ENCODE results near the gene ANO10.

ANO10 gene

GRCh38 chr3:43409506-43409905 is 212.3 kb downstream of the ANO10 start:
- intact Hi-C loops (cut with DNase I; ENCODE audit: low total_unique reads): no loop called here
- H3K36me3 ChIP-seq: no peaks in the 10 kb centered on the region
- H3K4me1 ChIP-seq: peaks cover 0 to 24% (median 7%) of the 10 kb centered on the region in 4 donors

DNA sequence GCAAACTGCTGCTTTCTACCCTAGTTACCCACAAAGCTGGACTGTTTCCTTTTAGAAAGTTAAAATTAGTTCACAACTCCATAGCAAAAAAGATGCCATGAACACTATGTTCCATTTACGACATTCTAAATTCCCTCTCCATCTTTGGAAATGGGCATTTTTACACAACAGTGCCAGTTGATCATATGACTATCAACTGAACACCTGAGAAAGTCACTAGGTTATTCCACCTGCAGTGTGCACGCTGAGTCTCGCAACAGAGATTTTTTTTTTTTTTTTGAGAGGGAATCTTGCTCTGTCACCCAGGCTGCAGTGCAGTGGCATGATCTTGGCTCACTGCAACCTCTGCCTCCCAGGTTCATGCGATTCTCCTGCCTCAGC is 215.2 kb downstream of the ANO10 start:
- intact Hi-C loops (cut with DNase I; ENCODE audit: low total_unique reads): no loop called here
- H3K27ac ChIP-seq: peak overlapping the region; percentile 60 to 65

More at GRCh38 chr3:43409506-43409905, 212.3 kb downstream of the ANO10 start:
- Histone ChIP-seq H3K27me3 (no peaks in the 10 kb centered on the region), H3K27ac (no peak overlapping the region), H3K9me3 (no peaks in the 10 kb centered on the region), H3K4me3 (no peak overlapping the region)
- no peak for TF ChIP-seq CTCF (IDR thresholded peaks at IDR 0.05)
- no peak for DNase-seq

GRCh38 chr3:43405888-43406642 is 215.7 kb downstream of the ANO10 start:
- Histone ChIP-seq H3K4me3 (no peak overlapping the region), H3K27me3 (no peaks in the 10 kb centered on the region), H3K4me1 (peaks cover 0 to 24% (median 7%) of the 10 kb centered on the region in 4 donors), H3K36me3 (no peaks in the 10 kb centered on the region), H3K27ac (peak overlapping the region; percentile 60 to 65), H3K9me3 (no peaks in the 10 kb centered on the region)
- no peak for TF ChIP-seq CTCF (IDR thresholded peaks at IDR 0.05)
- DNase-seq: peak; percentile 28 to 81
- intact Hi-C loops (cut with DNase I; ENCODE audit: low total_unique reads): no loop called here

More for the DNA sequence above, 215.2 kb downstream of the ANO10 start:
- peaks cover 0 to 24% (median 7%) of the 10 kb centered on the region in 4 donors for H3K4me1 ChIP-seq
- H3K4me3 ChIP-seq: no peak overlapping the region
- no peak for DNase-seq
- H3K27me3 ChIP-seq: no peaks in the 10 kb centered on the region
- H3K9me3 ChIP-seq: no peaks in the 10 kb centered on the region
- no peaks in the 10 kb centered on the region for H3K36me3 ChIP-seq
- no peak for TF ChIP-seq CTCF (IDR thresholded peaks at IDR 0.05)

DNA sequence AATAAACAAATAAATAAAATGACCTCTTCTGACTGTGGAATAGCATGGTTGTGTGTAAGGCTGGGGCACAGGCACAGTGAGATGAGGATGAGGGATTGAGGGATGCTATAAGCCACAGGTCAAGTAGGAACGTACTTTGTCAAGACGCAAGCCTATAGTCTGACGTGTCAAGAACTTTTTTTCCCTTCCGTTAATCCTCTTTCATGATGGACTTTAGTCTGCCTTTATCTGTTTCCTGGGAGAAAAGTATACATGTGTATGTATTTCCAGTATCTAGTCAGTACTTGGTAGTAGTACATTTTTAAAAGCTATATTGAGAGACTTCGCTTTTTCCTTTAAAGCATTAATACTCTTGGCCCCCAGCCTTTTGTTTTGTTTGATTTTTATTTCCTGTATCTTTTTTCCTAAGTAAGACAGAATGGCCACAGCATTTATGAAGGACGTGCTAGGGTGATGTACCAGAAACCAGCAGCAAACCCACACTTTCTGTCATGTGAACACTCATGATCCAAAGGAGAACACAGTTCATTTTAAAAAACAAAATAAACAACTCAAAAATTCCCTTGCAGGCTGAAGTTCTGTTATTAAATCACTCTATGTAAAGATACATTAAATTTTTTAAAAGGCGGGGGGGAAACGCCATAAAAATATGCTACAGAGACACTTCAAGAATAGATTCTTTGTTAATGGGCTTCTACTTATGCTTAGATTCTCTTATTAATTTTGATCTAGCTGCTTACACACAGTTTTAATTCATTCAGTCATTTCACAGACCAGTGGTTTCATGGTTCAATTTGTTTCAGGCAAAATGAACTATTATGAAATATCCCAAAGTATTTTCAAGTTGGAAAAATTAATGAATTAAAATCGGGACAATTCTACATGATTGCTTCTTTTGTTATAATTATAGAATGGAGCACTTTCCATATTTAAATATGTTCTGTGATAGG is 220.8 kb downstream of the ANO10 start:
- peaks cover 0 to 15% (median 0%) of the 10 kb centered on the region in 4 donors for H3K4me1 ChIP-seq
- H3K9me3 ChIP-seq: no peaks in the 10 kb centered on the region
- H3K27me3 ChIP-seq: no peaks in the 10 kb centered on the region
- no peaks in the 10 kb centered on the region for H3K36me3 ChIP-seq
- H3K27ac ChIP-seq: no peak overlapping the region
- H3K4me3 ChIP-seq: no peak overlapping the region
- no peak for TF ChIP-seq CTCF (IDR thresholded peaks at IDR 0.05)
- no peak for DNase-seq
- intact Hi-C loops (cut with DNase I; ENCODE audit: low total_unique reads): no loop called here

DNA sequence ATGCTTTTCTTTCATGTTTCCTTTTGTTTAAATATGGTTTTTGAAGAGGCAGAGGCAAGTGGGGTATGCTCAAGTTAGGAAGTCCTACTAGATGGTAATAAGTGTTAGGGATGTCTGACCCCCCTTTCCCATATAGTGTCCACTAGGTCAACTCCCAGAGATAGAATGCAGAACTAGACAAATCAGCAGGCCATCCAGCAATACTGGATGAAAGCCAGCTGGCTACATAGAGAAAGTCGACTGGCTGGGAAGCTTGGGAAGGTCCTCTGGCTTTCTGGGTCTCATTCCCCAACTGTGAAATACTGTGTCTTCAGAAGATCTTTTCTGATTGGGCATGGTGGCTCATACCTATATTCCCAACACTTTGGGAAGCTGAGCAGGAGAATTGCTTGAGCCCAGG is 221.6 kb downstream of the ANO10 start:
- no peak for DNase-seq
- no peak overlapping the region for H3K4me3 ChIP-seq
- no peaks in the 10 kb centered on the region for H3K9me3 ChIP-seq
- no peaks in the 10 kb centered on the region for H3K36me3 ChIP-seq
- no peaks in the 10 kb centered on the region for H3K27me3 ChIP-seq
- intact Hi-C loops (cut with DNase I; ENCODE audit: low total_unique reads): no loop called here
- no peak overlapping the region for H3K27ac ChIP-seq
- no peak for TF ChIP-seq CTCF (IDR thresholded peaks at IDR 0.05)
- peaks cover 0 to 9% (median 0%) of the 10 kb centered on the region in 4 donors for H3K4me1 ChIP-seq
